ENCODE data around the gene RBM26.
A peak's percentile ranks its signal among the peaks of the same experiment; 100 is the strongest.

The RBM26 gene

GRCh38 chr13:79318664-79319063, 87.4 kb downstream of the RBM26 start:
- no peak for ATAC-seq

GRCh38 chr13:79317856-79318255, 88.2 kb downstream of the RBM26 start:
- peak; percentile 33; the same call in 1 of the 3 replicates for ATAC-seq
- TF ChIP-seq CREB5 (CRISPR knock-in tag; IDR thresholded peaks at IDR 0.05; ENCODE audit: low read depth) (peak; percentile 22; the same call in 1 of the 2 replicates), PPARA (CRISPR knock-in tag; IDR thresholded peaks at IDR 0.05; ENCODE audit: borderline replicate concordance) (no peak), RARB (CRISPR knock-in tag; IDR thresholded peaks at IDR 0.05) (no peak), ZC3H10 (CRISPR knock-in tag; IDR thresholded peaks at IDR 0.05) (no peak), ZNF8 (CRISPR knock-in tag; IDR thresholded peaks at IDR 0.05) (no peak), ZFP30 (CRISPR knock-in tag; IDR thresholded peaks at IDR 0.05) (no peak), ZNF70 (CRISPR knock-in tag; IDR thresholded peaks at IDR 0.05) (peak; percentile 74), ZFP3 (CRISPR knock-in tag; IDR thresholded peaks at IDR 0.05) (no peak), TSHZ2 (CRISPR knock-in tag; IDR thresholded peaks at IDR 0.05) (0 out of 2 replicates have a peak, but pooled peaks have one; percentile 47), CSDC2 (CRISPR knock-in tag; IDR thresholded peaks at IDR 0.05) (no peak), ESRRG (CRISPR knock-in tag; IDR thresholded peaks at IDR 0.05) (peak; percentile 87)
- TF ChIP-seq, protein P1, sequence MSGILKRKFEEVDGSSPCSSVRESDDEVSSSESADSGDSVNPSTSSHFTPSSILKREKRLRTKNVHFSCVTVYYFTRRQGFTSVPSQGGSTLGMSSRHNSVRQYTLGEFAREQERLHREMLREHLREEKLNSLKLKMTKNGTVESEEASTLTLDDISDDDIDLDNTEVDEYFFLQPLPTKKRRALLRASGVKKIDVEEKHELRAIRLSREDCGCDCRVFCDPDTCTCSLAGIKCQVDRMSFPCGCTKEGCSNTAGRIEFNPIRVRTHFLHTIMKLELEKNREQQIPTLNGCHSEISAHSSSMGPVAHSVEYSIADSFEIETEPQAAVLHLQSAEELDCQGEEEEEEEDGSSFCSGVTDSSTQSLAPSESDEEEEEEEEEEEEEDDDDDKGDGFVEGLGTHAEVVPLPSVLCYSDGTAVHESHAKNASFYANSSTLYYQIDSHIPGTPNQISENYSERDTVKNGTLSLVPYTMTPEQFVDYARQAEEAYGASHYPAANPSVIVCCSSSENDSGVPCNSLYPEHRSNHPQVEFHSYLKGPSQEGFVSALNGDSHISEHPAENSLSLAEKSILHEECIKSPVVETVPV (CRISPR knock-in tag; IDR thresholded peaks at IDR 0.05) = 0 out of 2 replicates have a peak, but pooled peaks have one; percentile 48

More at GRCh38 chr13:79318664-79319063, 87.4 kb downstream of the RBM26 start:
- TF ChIP-seq ZFP3 (CRISPR knock-in tag; IDR thresholded peaks at IDR 0.05) (no peak), SNAI2 (CRISPR knock-in tag; IDR thresholded peaks at IDR 0.05) (no peak), PATZ1 (CRISPR knock-in tag; IDR thresholded peaks at IDR 0.05; ENCODE audit: borderline replicate concordance) (no peak), ESRRG (CRISPR knock-in tag; IDR thresholded peaks at IDR 0.05) (no peak), ZC3H10 (CRISPR knock-in tag; IDR thresholded peaks at IDR 0.05) (no peak), ZNF565 (CRISPR knock-in tag; conservative IDR thresholded peaks at IDR 0.05; ENCODE audit: low read depth) (no peak), ISL1 (CRISPR knock-in tag; IDR thresholded peaks at IDR 0.05) (no peak), TCF4 (CRISPR knock-in tag; IDR thresholded peaks at IDR 0.05; ENCODE audit: borderline replicate concordance) (no peak), ZNF70 (CRISPR knock-in tag; IDR thresholded peaks at IDR 0.05) (no peak), TOX (CRISPR knock-in tag; IDR thresholded peaks at IDR 0.05; ENCODE audit: borderline replicate concordance) (no peak), ZFP30 (CRISPR knock-in tag; IDR thresholded peaks at IDR 0.05) (no peak), ARNTL (CRISPR knock-in tag; IDR thresholded peaks at IDR 0.05; ENCODE audit: borderline replicate concordance, low read depth) (no peak), TSHZ2 (CRISPR knock-in tag; IDR thresholded peaks at IDR 0.05) (no peak), CREB5 (CRISPR knock-in tag; IDR thresholded peaks at IDR 0.05; ENCODE audit: low read depth) (no peak), RARB (CRISPR knock-in tag; IDR thresholded peaks at IDR 0.05) (no peak), ZNF8 (CRISPR knock-in tag; IDR thresholded peaks at IDR 0.05) (no peak), BACH2 (CRISPR knock-in tag; IDR thresholded peaks at IDR 0.05; ENCODE audit: borderline replicate concordance) (no peak)
- TF ChIP-seq, protein P2, sequence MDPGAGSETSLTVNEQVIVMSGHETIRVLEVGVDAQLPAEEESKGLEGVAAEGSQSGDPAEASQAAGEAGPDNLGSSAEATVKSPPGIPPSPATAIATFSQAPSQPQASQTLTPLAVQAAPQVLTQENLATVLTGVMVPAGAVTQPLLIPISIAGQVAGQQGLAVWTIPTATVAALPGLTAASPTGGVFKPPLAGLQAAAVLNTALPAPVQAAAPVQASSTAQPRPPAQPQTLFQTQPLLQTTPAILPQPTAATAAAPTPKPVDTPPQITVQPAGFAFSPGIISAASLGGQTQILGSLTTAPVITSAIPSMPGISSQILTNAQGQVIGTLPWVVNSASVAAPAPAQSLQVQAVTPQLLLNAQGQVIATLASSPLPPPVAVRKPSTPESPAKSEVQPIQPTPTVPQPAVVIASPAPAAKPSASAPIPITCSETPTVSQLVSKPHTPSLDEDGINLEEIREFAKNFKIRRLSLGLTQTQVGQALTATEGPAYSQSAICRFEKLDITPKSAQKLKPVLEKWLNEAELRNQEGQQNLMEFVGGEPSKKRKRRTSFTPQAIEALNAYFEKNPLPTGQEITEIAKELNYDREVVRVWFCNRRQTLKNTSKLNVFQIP (CRISPR knock-in tag; IDR thresholded peaks at IDR 0.05; ENCODE audit: borderline replicate concordance, low read depth) = no peak
